Panc1 (cell line): ENCODE results near the gene BMAL1.
"Not testable (repeated sequence)": the region's sequence is repeated elsewhere in the genome, so short reads cannot be mapped to it uniquely, and the experiment has no call there.

Source experiments
- CTCF ChIP-seq: fragments of 450-650 bp; IDR thresholded peaks from 2 replicates; pipeline ENCODE4 v1.5.1; 2017; ENCODE audit warnings: mild to moderate bottlenecking
- POLR2AphosphoS5 ChIP-seq: IDR thresholded peaks from 2 replicates; pipeline ENCODE4 v1.6.1; 2012; ENCODE audit warnings: mild to moderate bottlenecking, low read depth, low read length, moderate library complexity
- REST ChIP-seq, 2 experiments: IDR thresholded peaks; 2 replicates each; pipeline ENCODE4 v1.6.1; 2011 to 2012; ENCODE audit warnings: low read depth in 2 of 2, control low read depth in 1 of 2, low read length in 1 of 2, mild to moderate bottlenecking in 1 of 2, moderate library complexity in 1 of 2; ENCODE audit not compliant: insufficient read depth in 1 of 2
- SIN3A ChIP-seq: IDR thresholded peaks from 2 replicates; pipeline ENCODE4 v1.6.1; 2012; ENCODE audit warnings: low read depth, mild to moderate bottlenecking, low read length, moderate library complexity, borderline replicate concordance; ENCODE audit not compliant: insufficient read depth
- TCF7L2 ChIP-seq: IDR thresholded peaks from 2 replicates; pipeline ENCODE4 v1.6.1; 2011; ENCODE audit warnings: mild to moderate bottlenecking, low read depth, low read length, inconsistent platforms

GRCh38 chr11:13436836-13437235, 159.2 kb downstream of the BMAL1 start:
- not testable (repeated sequence) for TF ChIP-seq POLR2AphosphoS5; CTCF; REST (IDR thresholded peaks at IDR 0.05; ENCODE audit: insufficient read depth in 1 of 2, low read depth in 2 of 2, low read length in 1 of 2); SIN3A; TCF7L2
